Smooth muscle cell (in vitro differentiated cells): Measurements from ENCODE around the gene GPR162. TPM values are rescaled to one million over a fixed set of nuclear protein-coding genes. Genes with fewer than 3 reads are reported as not detected.

Source experiments
- DNase-seq: peaks from one replicate; lab custom pipeline; 2025; ENCODE audit not compliant: unreplicated experiment; lab: John Stamatoyannopoulos, UW
- H2AFZ ChIP-seq: fragments of 200-600 bp; sonication (generic); 2 replicates; pipeline ENCODE4 v1.6.0; 2016; ENCODE audit warnings: antibody characterized with exemption, low read depth, mild to moderate bottlenecking
- H3F3A ChIP-seq: fragments of 200-600 bp; sonication (generic); 2 replicates; pipeline ENCODE4 v1.6.0; 2017; ENCODE audit warnings: antibody characterized with exemption, low read depth
- H3K27ac ChIP-seq: fragments of 200-600 bp; sonication (generic); 2 replicates; pipeline ENCODE4 v1.5.1; 2016; ENCODE audit warnings: low read depth, mild to moderate bottlenecking
- H3K27me3 ChIP-seq: fragments of 200-600 bp; sonication (generic); 2 replicates; pipeline ENCODE4 v1.6.1; 2016; ENCODE audit warnings: low read depth, mild to moderate bottlenecking
- H3K36me3 ChIP-seq: fragments of 200-600 bp; sonication (generic); 2 replicates; pipeline ENCODE4 v1.5.1; 2016; ENCODE audit warnings: low read depth
- H3K4me1 ChIP-seq: fragments of 200-600 bp; sonication (generic); 2 replicates; pipeline ENCODE4 v1.5.1; 2016; ENCODE audit warnings: low read depth
- H3K4me2 ChIP-seq: fragments of 200-600 bp; sonication (generic); 2 replicates; pipeline ENCODE4 v1.6.0; 2016; ENCODE audit warnings: mild to moderate bottlenecking
- H3K4me3 ChIP-seq: fragments of 200-600 bp; sonication (generic); 2 replicates; pipeline ENCODE4 v1.5.1; 2016; ENCODE audit warnings: mild to moderate bottlenecking
- H3K79me2 ChIP-seq: fragments of 200-600 bp; sonication (generic); 2 replicates; pipeline ENCODE4 v1.6.0; 2016; ENCODE audit warnings: low read depth, mild to moderate bottlenecking
- H3K9ac ChIP-seq: fragments of 200-600 bp; sonication (generic); 2 replicates; pipeline ENCODE4 v1.6.0; 2016; ENCODE audit warnings: low read depth
- H3K9me3 ChIP-seq: fragments of 200-600 bp; sonication (generic); replicated peaks from 2 replicates; pipeline ENCODE4 v1.5.1; 2016; ENCODE audit warnings: low read depth
- H4K20me1 ChIP-seq: fragments of 200-600 bp; sonication (generic); 2 replicates; pipeline ENCODE4 v1.6.0; 2016; ENCODE audit warnings: low read depth
- WGBS: methylation state at CpG from one replicate; pipeline ENCODE4 v1.1.7; 2016; ENCODE audit warnings: low lambda C conversion rate; 5-methylcytosine and 5-hydroxymethylcytosine counted together
- polyA plus RNA-seq: library from polyadenylated mRNA; unstranded; fragments of >200 nt; fragmentation: Nextera tagmentation; extraction: Ambion mirVana; gene quantifications from 2 replicates; pipeline ENCODE4 v1.2.1, GENCODE V29; 2016
- total RNA-seq: library from RNA; depleted of rRNA; stranded (reverse); fragments of >200 nt; gene quantifications from 2 replicates; pipeline ENCODE4 v1.2.3, GENCODE V29; 2014
- TF ChIP-seq, protein P1 (sequence below): fragments of 200-600 bp; sonication (generic); IDR thresholded peaks from 2 replicates; pipeline ENCODE4 v1.5.1; 2017; ENCODE audit warnings: borderline replicate concordance, mild to moderate bottlenecking, antibody characterized with exemption; ENCODE audit not compliant: insufficient read depth, poor library complexity, severe bottlenecking

The GPR162 gene
- total and polyA plus RNA-seq, 2 experiments from 2014 or later = 0.76 to 2.1 TPM

DNA sequence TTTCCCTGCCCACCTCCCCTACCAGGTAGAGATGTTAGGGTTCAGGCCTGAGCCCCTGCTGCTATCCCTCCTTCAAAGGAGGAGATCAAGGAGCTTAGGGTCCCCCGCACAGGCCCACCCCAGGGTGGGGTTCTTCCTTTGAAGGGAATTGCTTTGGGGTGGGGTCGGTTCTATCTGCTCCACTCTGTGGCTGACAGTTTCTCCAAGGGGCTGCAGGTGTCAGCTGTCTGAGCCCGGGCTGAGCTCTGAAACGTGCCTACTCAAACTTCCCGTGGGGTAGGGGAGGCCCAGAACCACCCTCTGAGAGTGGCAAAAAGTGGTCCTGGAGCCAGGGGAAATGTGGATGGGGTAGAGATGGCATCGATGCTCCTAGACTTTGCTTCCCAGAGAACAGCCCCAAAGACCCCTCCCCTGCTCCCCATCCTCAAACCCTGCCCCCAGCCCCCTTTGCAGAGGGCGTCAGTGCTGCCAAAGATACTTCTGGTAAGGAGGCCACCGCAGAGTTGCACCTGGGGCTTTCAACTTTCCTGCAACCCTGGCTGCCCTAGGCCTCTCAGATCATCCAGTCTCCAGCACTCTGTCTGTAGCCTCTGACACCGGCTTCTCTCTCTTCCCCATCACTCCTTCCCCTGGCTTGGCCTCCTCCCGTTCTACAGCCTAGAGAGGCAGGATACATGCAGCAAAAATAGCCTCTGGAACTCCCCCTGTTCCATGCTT is 38.6 kb upstream of the GPR162 start:
- no peak overlapping the region for H3K4me2 ChIP-seq
- DNase-seq = no peak
- H3K27ac ChIP-seq = no peak overlapping the region
- no peak overlapping the region for H2AFZ ChIP-seq
- H3K9ac ChIP-seq = no peak overlapping the region
- H3K79me2 ChIP-seq = no peaks in the 10 kb centered on the region
- TF ChIP-seq, protein P1, sequence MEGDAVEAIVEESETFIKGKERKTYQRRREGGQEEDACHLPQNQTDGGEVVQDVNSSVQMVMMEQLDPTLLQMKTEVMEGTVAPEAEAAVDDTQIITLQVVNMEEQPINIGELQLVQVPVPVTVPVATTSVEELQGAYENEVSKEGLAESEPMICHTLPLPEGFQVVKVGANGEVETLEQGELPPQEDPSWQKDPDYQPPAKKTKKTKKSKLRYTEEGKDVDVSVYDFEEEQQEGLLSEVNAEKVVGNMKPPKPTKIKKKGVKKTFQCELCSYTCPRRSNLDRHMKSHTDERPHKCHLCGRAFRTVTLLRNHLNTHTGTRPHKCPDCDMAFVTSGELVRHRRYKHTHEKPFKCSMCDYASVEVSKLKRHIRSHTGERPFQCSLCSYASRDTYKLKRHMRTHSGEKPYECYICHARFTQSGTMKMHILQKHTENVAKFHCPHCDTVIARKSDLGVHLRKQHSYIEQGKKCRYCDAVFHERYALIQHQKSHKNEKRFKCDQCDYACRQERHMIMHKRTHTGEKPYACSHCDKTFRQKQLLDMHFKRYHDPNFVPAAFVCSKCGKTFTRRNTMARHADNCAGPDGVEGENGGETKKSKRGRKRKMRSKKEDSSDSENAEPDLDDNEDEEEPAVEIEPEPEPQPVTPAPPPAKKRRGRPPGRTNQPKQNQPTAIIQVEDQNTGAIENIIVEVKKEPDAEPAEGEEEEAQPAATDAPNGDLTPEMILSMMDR = no peak
- no peaks in the 10 kb centered on the region for H3K9me3 ChIP-seq
- no peaks in the 10 kb centered on the region for H3K27me3 ChIP-seq
- WGBS = 78% methylated on average over 10 of the region's 10 CpGs
- H3K4me3 ChIP-seq = no peak overlapping the region
- peaks cover 21% of the 10 kb centered on the region for H3K4me1 ChIP-seq
- H4K20me1 ChIP-seq = no peaks in the 10 kb centered on the region
- no peaks in the 10 kb centered on the region for H3F3A ChIP-seq
- no peaks in the 10 kb centered on the region for H3K36me3 ChIP-seq

DNA sequence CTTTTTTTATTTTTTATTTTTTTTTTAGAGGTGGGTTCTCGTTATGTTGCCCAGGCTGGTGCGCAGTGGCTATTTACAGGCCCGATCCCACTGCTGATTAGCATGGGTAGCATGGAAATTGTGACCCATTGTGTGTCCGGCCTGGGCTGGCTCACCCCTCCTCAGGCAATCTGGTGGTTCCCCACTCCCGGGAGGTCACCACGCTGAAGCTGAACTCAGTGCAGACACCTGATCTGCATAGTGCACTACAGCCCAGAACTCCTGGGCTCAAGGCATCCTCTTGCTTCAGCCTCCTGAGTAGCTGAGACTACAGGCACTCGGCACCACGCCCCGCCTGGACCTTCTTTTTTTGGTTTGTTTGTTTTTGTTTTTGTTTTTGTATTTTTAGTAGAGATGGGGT is 37.8 kb upstream of the GPR162 start:
- 95% methylated on average over 9 of the region's 9 CpGs for WGBS
- H3K4me2 ChIP-seq = no peak overlapping the region
- H3F3A ChIP-seq = no peaks in the 10 kb centered on the region
- no peak overlapping the region for H3K27ac ChIP-seq
- H3K4me3 ChIP-seq = no peak overlapping the region
- H4K20me1 ChIP-seq = no peaks in the 10 kb centered on the region
- no peaks in the 10 kb centered on the region for H3K36me3 ChIP-seq
- peaks cover 14% of the 10 kb centered on the region for H3K4me1 ChIP-seq
- no peaks in the 10 kb centered on the region for H3K9me3 ChIP-seq
- no peak for DNase-seq
- H3K9ac ChIP-seq = no peak overlapping the region
- TF ChIP-seq, protein P1 = no peak
- no peak overlapping the region for H2AFZ ChIP-seq
- no peaks in the 10 kb centered on the region for H3K27me3 ChIP-seq
- H3K79me2 ChIP-seq = no peaks in the 10 kb centered on the region

DNA sequence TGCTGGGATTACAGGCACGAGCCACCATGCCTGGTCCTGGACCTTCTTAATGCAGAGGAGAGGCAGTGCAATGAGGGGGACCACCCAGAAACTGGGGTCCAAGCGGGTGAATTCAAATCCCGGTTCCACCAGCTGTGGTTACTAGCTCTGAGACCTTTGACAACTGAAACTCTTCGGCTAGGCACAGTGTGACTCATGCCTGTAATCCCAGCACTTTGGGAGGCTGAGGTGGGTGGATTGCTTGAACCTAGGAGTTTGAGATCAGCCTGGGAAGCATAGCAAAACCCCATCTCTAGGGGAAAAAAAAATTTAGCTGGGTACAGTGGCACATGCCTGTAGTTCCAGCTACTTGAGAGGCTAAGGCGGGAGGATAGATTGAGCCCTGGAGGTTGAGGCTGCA is 37.3 kb upstream of the GPR162 start:
- Histone ChIP-seq H3K9ac (no peak overlapping the region), H3K79me2 (no peaks in the 10 kb centered on the region), H3K4me2 (no peak overlapping the region), H3K4me3 (no peak overlapping the region), H3K4me1 (peaks cover 10% of the 10 kb centered on the region), H3K36me3 (no peaks in the 10 kb centered on the region), H3K27me3 (no peaks in the 10 kb centered on the region), H4K20me1 (no peaks in the 10 kb centered on the region), H3K9me3 (no peaks in the 10 kb centered on the region), H3K27ac (no peak overlapping the region), H2AFZ (no peak overlapping the region), H3F3A (no peaks in the 10 kb centered on the region)
- no peak for DNase-seq
- TF ChIP-seq, protein P1 = no peak
- WGBS = 45% methylated on average over 5 of the region's 5 CpGs

DNA sequence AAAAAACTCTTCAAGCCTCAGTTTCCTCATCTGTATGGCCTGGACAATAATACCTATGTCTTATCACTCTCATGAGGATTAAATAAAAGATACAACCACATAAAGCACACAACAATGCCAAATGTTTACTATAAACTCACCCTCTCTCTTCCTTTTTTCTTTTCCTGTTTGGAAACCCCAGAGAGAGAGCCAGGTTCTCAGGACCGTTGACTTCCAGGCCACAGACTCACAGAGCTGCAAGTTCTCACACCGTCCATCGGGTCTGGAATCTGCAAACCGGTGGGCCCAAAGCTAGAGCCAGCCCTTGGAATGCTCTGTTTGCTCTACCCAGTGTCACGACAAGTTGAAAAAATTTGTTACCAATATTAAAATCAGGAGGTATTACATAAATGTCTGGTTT is 36.9 kb upstream of the GPR162 start:
- Histone ChIP-seq H3K27me3 (no peaks in the 10 kb centered on the region), H3K79me2 (no peaks in the 10 kb centered on the region), H3K9me3 (no peaks in the 10 kb centered on the region), H3F3A (no peaks in the 10 kb centered on the region), H3K4me2 (no peak overlapping the region), H3K4me1 (peaks cover 8% of the 10 kb centered on the region), H3K36me3 (no peaks in the 10 kb centered on the region), H3K9ac (no peak overlapping the region), H3K27ac (no peak overlapping the region), H2AFZ (no peak overlapping the region), H3K4me3 (no peak overlapping the region), H4K20me1 (no peaks in the 10 kb centered on the region)
- TF ChIP-seq, protein P1 = no peak
- DNase-seq = no peak
- 81% methylated on average over 5 of the region's 5 CpGs for WGBS
